Measurements from ENCODE around the gene FOXRED1.
"Not testable (repeated sequence)": the region's sequence is repeated elsewhere in the genome, so short reads cannot be mapped to it uniquely, and the experiment has no call there.

FOXRED1 gene

DNA sequence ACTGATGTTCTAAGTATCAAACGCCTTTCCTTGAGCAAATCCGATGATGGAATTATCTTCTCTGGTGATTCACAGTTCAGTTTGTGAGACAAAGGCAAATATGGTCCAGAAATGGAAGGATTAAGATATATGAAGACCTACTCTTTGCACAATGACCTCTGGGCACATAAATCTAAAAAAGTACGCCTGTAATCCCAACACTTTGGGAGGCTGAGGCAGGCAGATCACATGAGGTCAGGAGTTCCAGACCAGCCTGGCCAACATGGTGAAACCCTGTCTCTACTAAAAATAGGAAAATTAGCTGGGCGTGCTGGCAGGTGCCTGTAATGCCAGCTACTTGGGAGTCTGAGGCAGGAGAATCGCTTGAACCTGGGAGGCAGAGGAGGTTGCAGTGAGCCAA, 13.4 kb upstream of the FOXRED1 start:
- DNase-seq; H3K14ac ChIP-seq (ENCODE audit: low read length in 2 of 2); H2AK5ac ChIP-seq (ENCODE audit: low read length, severe bottlenecking); H3K27me3 ChIP-seq (ENCODE audit: control insufficient read depth in 1 of 2, insufficient read depth in 1 of 2, low read length in 2 of 2); H4K8ac ChIP-seq (ENCODE audit: low read length); H3K4ac ChIP-seq (ENCODE audit: low read depth in 1 of 2, low read length in 2 of 2); H3K79me1 ChIP-seq (replicated peaks; ENCODE audit: low read length, poor library complexity, severe bottlenecking); H3K9ac ChIP-seq (ENCODE audit: low read length); H3K18ac ChIP-seq (ENCODE audit: low read depth in 1 of 2, low read length in 2 of 2); H3K27ac ChIP-seq (ENCODE audit: low read length, poor library complexity, severe bottlenecking); H4K91ac ChIP-seq (ENCODE audit: low read length); H3K4me1 ChIP-seq (ENCODE audit: control insufficient read depth, insufficient read depth, low read depth, low read length); H2BK120ac ChIP-seq (ENCODE audit: low read depth, low read length); H3K23ac ChIP-seq (ENCODE audit: low read length in 2 of 2); H3K4me2 ChIP-seq (ENCODE audit: low read length, poor library complexity, severe bottlenecking); H2BK12ac ChIP-seq (ENCODE audit: low read length in 2 of 2); H2BK15ac ChIP-seq (ENCODE audit: low read depth, poor library complexity, severe bottlenecking); H2BK5ac ChIP-seq (ENCODE audit: low read depth, low read length, poor library complexity, severe bottlenecking); H3K4me3 ChIP-seq (ENCODE audit: insufficient read depth in 1 of 2, low read depth in 1 of 2, low read length in 2 of 2); H3K9me3 ChIP-seq (ENCODE audit: control insufficient read depth, low read length); H2AFZ ChIP-seq (ENCODE audit: low read depth, low read length): not testable (repeated sequence)
- WGBS, result 99% methylated on average over 3 of the region's 5 CpGs
- peaks cover 28 to 68% of the 10 kb centered on the region in 2 experiments for H3K36me3 ChIP-seq (ENCODE audit: control insufficient read depth in 1 of 2, insufficient read depth in 2 of 2, low read depth in 1 of 2, low read length in 2 of 2)

- no peak overlapping the region for H3K4me3 ChIP-seq (ENCODE audit: insufficient read depth in 1 of 2, low read depth in 1 of 2, low read length in 2 of 2)
- WGBS, result 94% methylated on average over 3 of the region's 4 CpGs
- no peak overlapping the region for H3K4me2 ChIP-seq (ENCODE audit: low read length, poor library complexity, severe bottlenecking)
- H3K79me1 ChIP-seq (replicated peaks; ENCODE audit: low read length, poor library complexity, severe bottlenecking), result peaks cover 3% of the 10 kb centered on the region
- H4K91ac ChIP-seq (ENCODE audit: low read length), result no peak overlapping the region
- no peak overlapping the region for H3K18ac ChIP-seq (ENCODE audit: low read depth in 1 of 2, low read length in 2 of 2)
- no peak overlapping the region for H3K4ac ChIP-seq (ENCODE audit: low read depth in 1 of 2, low read length in 2 of 2)
- no peak overlapping the region for H2BK5ac ChIP-seq (ENCODE audit: low read depth, low read length, poor library complexity, severe bottlenecking)
- H3K27ac ChIP-seq (ENCODE audit: low read length, poor library complexity, severe bottlenecking), result no peak overlapping the region
- H4K8ac ChIP-seq (ENCODE audit: low read length), result no peak overlapping the region
- no peak overlapping the region for H2BK120ac ChIP-seq (ENCODE audit: low read depth, low read length)
- H3K23ac ChIP-seq (ENCODE audit: low read length in 2 of 2), result no peak overlapping the region
- H3K4me1 ChIP-seq (ENCODE audit: control insufficient read depth, insufficient read depth, low read depth, low read length), result peaks cover 2% of the 10 kb centered on the region
- H2AFZ ChIP-seq (ENCODE audit: low read depth, low read length), result no peak overlapping the region
- no peak overlapping the region for H2BK15ac ChIP-seq (ENCODE audit: low read depth, poor library complexity, severe bottlenecking)
- no peak overlapping the region for H3K14ac ChIP-seq (ENCODE audit: low read length in 2 of 2)
- DNase-seq, result no peak
- no peak overlapping the region for H2AK5ac ChIP-seq (ENCODE audit: low read length, severe bottlenecking)
- H2BK12ac ChIP-seq (ENCODE audit: low read length in 2 of 2), result no peak overlapping the region
- H3K9me3 ChIP-seq (ENCODE audit: control insufficient read depth, low read length), result no peaks in the 10 kb centered on the region
- peaks cover 28 to 67% of the 10 kb centered on the region in 2 experiments for H3K36me3 ChIP-seq (ENCODE audit: control insufficient read depth in 1 of 2, insufficient read depth in 2 of 2, low read depth in 1 of 2, low read length in 2 of 2)
- H3K27me3 ChIP-seq (ENCODE audit: control insufficient read depth in 1 of 2, insufficient read depth in 1 of 2, low read length in 2 of 2), result no peaks in the 10 kb centered on the region
- no peak overlapping the region for H3K9ac ChIP-seq (ENCODE audit: low read length)
Observed at GRCh38 chr11:126256216-126256615, 12.7 kb upstream of the FOXRED1 start.

GRCh38 chr11:126257144-126257543, 11.8 kb upstream of the FOXRED1 start:
- no peak for DNase-seq
- H2AK5ac ChIP-seq (ENCODE audit: low read length, severe bottlenecking), result no peak overlapping the region
- H2AFZ ChIP-seq (ENCODE audit: low read depth, low read length), result no peak overlapping the region
- no peak overlapping the region for H4K91ac ChIP-seq (ENCODE audit: low read length)
- H3K23ac ChIP-seq (ENCODE audit: low read length in 2 of 2), result no peak overlapping the region
- H2BK5ac ChIP-seq (ENCODE audit: low read depth, low read length, poor library complexity, severe bottlenecking), result no peak overlapping the region
- H3K36me3 ChIP-seq (ENCODE audit: control insufficient read depth in 1 of 2, insufficient read depth in 2 of 2, low read depth in 1 of 2, low read length in 2 of 2), result peaks cover 28 to 70% of the 10 kb centered on the region in 2 experiments
- H3K4me1 ChIP-seq (ENCODE audit: control insufficient read depth, insufficient read depth, low read depth, low read length), result peaks cover 2% of the 10 kb centered on the region
- H3K27ac ChIP-seq (ENCODE audit: low read length, poor library complexity, severe bottlenecking), result no peak overlapping the region
- H3K27me3 ChIP-seq (ENCODE audit: control insufficient read depth in 1 of 2, insufficient read depth in 1 of 2, low read length in 2 of 2), result no peaks in the 10 kb centered on the region
- H3K18ac ChIP-seq (ENCODE audit: low read depth in 1 of 2, low read length in 2 of 2), result no peak overlapping the region
- peaks cover 3% of the 10 kb centered on the region for H3K79me1 ChIP-seq (replicated peaks; ENCODE audit: low read length, poor library complexity, severe bottlenecking)
- H3K14ac ChIP-seq (ENCODE audit: low read length in 2 of 2), result no peak overlapping the region
- H3K9me3 ChIP-seq (ENCODE audit: control insufficient read depth, low read length), result no peaks in the 10 kb centered on the region
- H3K4me2 ChIP-seq (ENCODE audit: low read length, poor library complexity, severe bottlenecking), result no peak overlapping the region
- no peak overlapping the region for H2BK120ac ChIP-seq (ENCODE audit: low read depth, low read length)
- WGBS, result 100% methylated on average over 1 of the region's 2 CpGs
- no peak overlapping the region for H3K4ac ChIP-seq (ENCODE audit: low read depth in 1 of 2, low read length in 2 of 2)
- no peak overlapping the region for H3K9ac ChIP-seq (ENCODE audit: low read length)
- no peak overlapping the region for H4K8ac ChIP-seq (ENCODE audit: low read length)
- no peak overlapping the region for H3K4me3 ChIP-seq (ENCODE audit: insufficient read depth in 1 of 2, low read depth in 1 of 2, low read length in 2 of 2)
- no peak overlapping the region for H2BK15ac ChIP-seq (ENCODE audit: low read depth, poor library complexity, severe bottlenecking)
- H2BK12ac ChIP-seq (ENCODE audit: low read length in 2 of 2), result no peak overlapping the region

DNA sequence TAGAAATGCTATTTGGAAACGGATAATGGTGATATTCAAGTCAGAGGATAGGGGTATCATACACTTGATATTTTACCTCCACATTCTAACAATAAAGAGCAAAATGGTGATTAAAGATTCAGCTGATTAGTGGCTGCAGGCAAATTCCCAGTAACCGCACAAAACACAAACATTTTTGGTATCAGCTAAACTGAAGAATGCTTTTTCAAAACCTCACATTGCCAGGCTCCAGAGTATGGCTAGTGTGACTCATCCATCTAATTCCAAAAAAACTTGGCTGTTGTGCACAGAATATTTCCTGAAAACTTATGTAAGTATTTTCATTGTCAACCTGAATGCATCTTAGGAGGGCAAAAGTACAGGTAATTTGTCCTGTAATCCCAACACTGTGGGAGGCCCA, 11.2 kb upstream of the FOXRED1 start:
- H3K27me3 ChIP-seq (ENCODE audit: control insufficient read depth in 1 of 2, insufficient read depth in 1 of 2, low read length in 2 of 2), result no peaks in the 10 kb centered on the region
- H3K79me1 ChIP-seq (replicated peaks; ENCODE audit: low read length, poor library complexity, severe bottlenecking), result peaks cover 3% of the 10 kb centered on the region
- H2BK12ac ChIP-seq (ENCODE audit: low read length in 2 of 2), result no peak overlapping the region
- H3K18ac ChIP-seq (ENCODE audit: low read depth in 1 of 2, low read length in 2 of 2), result no peak overlapping the region
- H3K4ac ChIP-seq (ENCODE audit: low read depth in 1 of 2, low read length in 2 of 2), result no peak overlapping the region
- WGBS, result 81% methylated on average over 1 of the region's 2 CpGs
- H3K27ac ChIP-seq (ENCODE audit: low read length, poor library complexity, severe bottlenecking), result no peak overlapping the region
- no peak overlapping the region for H3K23ac ChIP-seq (ENCODE audit: low read length in 2 of 2)
- H2BK5ac ChIP-seq (ENCODE audit: low read depth, low read length, poor library complexity, severe bottlenecking), result no peak overlapping the region
- peaks cover 2% of the 10 kb centered on the region for H3K4me1 ChIP-seq (ENCODE audit: control insufficient read depth, insufficient read depth, low read depth, low read length)
- H4K8ac ChIP-seq (ENCODE audit: low read length), result no peak overlapping the region
- H3K4me3 ChIP-seq (ENCODE audit: insufficient read depth in 1 of 2, low read depth in 1 of 2, low read length in 2 of 2), result no peak overlapping the region
- no peak overlapping the region for H3K9ac ChIP-seq (ENCODE audit: low read length)
- no peak overlapping the region for H2BK120ac ChIP-seq (ENCODE audit: low read depth, low read length)
- H3K4me2 ChIP-seq (ENCODE audit: low read length, poor library complexity, severe bottlenecking), result no peak overlapping the region
- no peak overlapping the region for H3K14ac ChIP-seq (ENCODE audit: low read length in 2 of 2)
- H3K36me3 ChIP-seq (ENCODE audit: control insufficient read depth in 1 of 2, insufficient read depth in 2 of 2, low read depth in 1 of 2, low read length in 2 of 2), result peaks cover 25 to 71% of the 10 kb centered on the region in 2 experiments
- no peak overlapping the region for H4K91ac ChIP-seq (ENCODE audit: low read length)
- H3K9me3 ChIP-seq (ENCODE audit: control insufficient read depth, low read length), result no peaks in the 10 kb centered on the region
- no peak overlapping the region for H2BK15ac ChIP-seq (ENCODE audit: low read depth, poor library complexity, severe bottlenecking)
- no peak overlapping the region for H2AK5ac ChIP-seq (ENCODE audit: low read length, severe bottlenecking)
- peak; percentile 42 for DNase-seq
- H2AFZ ChIP-seq (ENCODE audit: low read depth, low read length), result no peak overlapping the region

Data from mesenchymal stem cell (in vitro differentiated cells and primary cell).